HG03060 (cell line): ENCODE results near the gene TRAPPC1.

Source experiments
- ATAC-seq: cut with Tn5 transposase; IDR thresholded peaks from one replicate; pipeline ENCODE4 v1.9.1; 2021; ENCODE audit warnings: low read depth, moderate number of reproducible peaks; ENCODE audit not compliant: unreplicated experiment

The TRAPPC1 gene

DNA sequence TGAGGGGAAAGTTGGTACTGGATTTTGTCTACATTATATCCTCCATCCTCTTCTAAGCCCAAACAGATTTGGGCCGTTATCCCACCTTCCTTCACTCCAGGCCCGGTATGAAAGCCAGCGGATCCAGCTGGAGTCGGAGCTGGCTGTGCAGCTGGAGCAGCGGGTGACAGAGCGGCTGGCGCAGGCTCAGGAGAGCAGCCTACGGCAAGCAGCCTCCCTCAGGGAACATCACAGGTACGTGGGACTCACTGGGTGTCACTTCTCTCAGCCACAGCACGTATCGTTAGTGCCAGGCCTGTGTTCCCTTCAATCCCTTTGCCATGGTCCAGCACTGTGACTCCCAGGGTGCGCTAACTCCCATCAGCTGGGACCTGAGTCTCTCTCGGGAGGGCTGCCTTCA is 11.5 kb upstream of the TRAPPC1 start:
- no peak for ATAC-seq

GRCh38 chr17:7940743-7941142 is 9.0 kb upstream of the TRAPPC1 start:
- ATAC-seq, result no peak

DNA sequence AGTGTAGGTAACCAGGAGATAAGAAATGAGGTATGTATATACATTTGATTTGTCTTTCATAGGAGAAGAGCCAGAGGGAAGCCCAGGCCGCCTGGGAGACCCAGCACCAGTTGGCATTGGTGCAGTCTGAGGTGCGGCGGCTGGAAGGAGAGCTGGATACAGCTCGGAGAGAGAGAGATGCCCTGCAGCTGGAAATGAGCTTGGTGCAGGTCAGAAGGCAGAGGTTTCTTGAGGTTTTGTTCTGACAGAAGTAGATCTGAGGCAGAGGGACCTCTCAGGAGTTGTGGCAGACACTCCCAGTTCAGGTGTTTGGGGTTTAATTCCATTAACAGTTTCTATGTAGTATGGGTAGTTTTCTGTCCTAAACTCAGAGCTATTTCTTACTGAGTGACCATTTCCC is 8.3 kb upstream of the TRAPPC1 start:
- no peak for ATAC-seq

DNA sequence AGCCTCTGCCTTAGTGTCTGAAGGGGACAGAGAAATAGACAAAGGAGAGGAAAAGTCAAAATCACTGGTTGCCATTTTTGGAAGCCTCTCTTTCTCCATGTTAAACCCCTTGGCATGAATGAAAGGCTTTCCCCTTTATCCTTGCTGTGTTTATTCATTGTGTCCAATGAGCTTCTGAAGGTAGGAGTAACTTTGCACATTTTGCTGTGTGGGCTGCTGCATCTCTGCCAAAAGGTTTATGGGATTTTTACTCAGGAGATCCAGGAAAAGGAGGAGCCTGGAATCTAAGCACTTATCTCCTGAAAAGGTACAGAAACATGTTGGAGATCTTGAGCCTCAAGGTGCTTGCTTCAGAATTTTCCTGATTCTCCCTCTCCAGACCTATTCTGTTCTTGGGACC is 4.1 kb upstream of the TRAPPC1 start:
- ATAC-seq, result no peak

DNA sequence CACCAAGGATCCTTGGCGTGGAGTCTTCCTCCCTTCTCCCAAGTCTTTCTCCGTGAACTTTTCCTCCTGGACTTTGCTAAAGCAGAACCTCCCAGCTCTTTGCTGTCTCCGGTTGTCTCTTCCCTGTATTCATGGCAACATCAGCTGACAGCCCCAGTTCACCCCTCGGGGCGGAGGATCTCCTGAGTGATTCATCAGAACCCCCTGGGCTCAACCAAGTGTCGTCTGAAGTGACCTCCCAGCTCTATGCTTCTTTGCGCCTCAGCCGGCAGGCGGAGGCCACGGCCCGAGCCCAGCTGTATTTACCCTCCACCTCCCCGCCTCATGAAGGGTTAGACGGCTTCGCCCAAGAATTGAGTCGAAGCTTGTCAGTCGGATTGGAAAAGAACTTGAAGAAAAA is 1.2 kb upstream of the TRAPPC1 start:
- ATAC-seq, result no peak

DNA sequence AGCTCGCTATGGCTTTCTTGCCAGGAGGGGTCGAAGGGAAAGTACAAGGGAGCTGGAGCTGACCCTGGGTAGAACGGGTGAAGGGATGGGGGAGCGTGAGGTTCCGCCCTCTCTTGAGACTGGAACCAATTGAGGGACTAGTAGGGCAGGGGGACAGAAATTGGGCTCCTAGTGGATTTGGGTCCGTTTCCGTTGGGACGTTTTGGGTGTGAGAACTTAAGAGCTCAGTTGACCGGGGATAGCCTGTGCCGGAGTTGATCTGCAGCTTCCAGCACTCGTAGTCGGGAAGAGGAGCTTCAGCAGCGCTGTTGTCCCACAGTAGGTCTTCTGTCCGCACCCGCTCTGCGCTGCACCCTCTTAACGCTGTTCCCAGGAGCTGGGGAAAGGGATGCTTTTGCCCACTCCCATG is 741 bp upstream of the TRAPPC1 start:
- ATAC-seq, result no peak

DNA sequence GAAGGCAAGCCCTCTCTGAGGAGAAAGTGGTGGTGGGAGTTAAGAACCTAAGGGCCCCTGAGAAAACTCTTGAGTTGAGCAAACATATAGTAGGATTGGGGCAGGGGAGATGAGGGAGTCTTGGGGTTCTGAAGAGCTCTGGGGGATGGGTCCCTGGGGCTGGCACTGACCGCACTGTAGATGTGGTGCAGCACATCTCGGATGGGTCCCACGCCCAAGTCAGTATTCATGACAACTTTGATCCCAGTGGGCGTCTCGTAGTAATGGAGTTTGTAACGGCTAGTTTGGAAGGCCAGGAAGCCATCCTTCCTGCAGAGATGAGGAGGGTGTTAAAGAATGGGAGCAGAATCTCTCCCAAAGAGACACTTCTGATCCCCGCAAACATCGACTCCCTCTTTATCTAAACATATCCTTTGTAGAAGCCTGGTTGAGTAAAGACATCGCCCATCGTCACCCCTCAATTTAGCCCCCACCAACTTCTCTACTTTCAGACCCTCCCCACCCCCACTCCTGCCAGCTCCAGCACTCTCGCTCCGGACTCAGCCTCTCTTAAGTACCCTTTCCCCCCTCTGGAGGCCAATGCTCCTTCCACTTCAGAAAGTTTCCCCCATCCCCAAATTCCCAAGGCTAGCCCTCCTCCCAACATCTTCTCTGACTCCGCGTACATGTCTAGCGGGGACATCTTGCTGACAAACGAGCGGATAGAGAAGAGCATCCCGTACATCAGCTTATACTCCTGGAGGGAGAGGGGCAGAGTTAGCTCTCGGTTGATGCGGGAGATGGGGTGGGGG is 710 bp downstream of the TRAPPC1 start:
- no peak for ATAC-seq

DNA sequence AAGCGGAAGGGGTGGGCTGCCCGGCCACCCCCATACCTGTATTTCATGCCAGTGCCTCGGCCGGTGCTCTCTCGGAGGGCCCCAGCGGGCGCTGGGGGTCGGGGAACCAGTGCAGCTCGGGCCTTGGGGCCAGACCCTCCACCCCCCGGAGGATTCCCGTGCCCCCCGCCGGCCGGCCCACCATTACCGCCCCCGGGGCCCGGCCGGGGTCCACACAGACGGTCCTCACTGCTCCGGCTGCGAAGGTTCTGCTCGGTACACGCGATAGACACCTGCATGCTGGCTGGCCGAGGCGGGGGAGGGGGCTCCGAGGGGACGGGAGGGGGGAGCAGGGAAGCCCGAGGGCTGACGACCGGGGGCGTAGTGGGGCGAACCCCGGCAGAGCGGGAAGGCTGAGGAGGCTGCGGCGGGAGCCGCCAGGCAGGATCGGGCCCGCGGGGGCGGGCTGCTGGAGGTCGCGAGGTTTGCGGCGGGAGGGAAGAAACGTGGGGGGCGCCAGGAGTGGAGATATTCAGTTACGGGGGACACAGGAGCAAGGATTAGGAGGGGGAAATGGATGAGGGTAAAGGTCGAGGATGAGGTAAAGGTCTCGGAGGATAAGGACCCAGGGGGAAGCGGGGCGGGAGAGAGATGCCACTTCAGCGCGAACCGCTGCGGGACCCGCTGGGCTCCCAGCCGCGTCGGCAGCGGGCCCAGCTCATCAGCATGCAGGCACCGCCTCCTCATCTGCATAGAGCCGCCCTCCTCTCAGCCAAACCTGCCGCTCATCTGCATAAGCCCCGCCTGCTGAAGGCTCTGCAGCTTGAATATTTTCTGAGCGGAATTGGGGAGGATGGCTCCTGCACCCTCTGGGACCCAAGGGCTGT is 2.4 kb downstream of the TRAPPC1 start, which contains the start of gene KCNAB3:
Gene KCNAB3, minus strand, starts transcription at position 699 of the 866 bp plus-strand sequence. Its CDS starts 421 bp downstream, at position 278.
- ATAC-seq, result no peak

DNA sequence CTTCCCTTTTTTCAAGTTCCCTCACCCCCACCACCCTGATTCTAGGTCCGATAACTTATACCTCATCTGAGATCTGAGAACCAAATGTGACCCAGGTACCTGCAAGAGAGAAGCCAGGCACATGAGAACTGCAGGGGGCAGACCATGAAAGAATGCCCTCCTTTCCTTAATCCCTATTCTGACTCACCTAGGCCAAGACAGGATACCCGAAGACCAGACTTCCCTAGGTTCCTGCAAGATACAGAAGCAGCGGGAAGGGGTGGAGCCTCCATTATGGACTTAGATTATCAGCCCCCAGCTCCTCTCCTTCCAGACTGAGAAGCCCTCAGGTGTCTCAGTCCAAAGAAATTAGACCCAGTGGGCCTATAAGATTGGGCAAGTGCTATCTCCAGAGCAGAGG is 4.2 kb downstream of the TRAPPC1 start:
- ATAC-seq, result no peak

DNA sequence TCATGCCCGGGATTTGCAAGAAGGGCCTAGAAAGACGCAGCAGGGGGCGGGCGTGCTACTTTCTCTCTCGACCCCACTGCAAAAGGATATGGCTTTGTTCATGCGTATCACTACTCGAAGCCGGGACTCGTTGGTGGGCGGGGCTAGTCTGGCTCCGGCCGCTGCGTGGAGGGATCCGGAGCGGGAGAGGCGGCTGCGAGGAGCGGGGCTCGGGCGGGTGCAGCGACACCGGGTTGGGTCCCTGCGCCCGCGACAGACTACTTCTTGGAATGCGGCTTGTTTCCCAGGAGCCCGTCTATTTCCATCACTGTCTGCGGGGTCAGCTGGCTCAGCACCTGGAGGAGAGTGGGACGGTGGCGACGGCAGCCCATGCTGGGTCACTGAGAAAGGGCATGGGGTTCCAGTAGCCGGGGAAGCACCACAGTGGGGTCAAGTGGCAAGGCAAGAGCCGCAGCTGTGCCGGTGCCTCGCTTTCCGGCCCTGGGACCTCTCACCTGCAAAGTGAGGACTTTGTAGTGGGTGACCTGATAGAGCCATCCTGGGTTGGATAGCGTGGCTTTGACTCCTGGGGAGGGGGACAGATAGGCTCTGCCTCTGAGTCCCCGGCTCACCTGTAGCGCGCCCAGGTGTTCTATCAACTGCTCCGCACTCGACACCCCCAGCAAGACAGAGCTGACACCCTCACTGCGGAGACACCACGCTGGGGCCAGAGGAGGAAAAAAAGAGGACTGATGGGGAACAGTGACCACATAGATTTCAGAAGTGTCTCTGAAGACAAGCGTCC is 8.7 kb downstream of the TRAPPC1 start:
- no peak for ATAC-seq

- no peak for ATAC-seq
Measured at GRCh38 chr17:7922269-7922844, 9.4 kb downstream of the TRAPPC1 start.

DNA sequence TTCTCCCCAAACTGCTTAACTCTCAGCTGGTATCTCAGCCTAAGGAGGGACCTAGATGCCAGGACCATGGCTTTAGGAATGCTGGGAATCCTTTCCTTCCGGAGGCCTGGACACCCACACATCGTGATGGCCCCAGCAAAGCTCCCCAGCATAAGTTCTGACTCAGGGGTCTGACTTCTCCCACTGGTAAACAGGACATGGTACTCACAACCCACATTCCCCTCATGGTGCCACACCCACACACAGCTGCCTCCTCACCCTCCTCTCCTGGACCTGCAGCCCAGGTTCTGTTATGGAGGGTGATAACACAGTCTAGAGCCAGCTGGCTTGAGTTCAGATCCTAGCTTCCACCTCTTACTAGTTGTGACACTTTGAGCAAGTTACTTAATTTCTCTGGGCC is 14.9 kb downstream of the TRAPPC1 start:
- no peak for ATAC-seq

DNA sequence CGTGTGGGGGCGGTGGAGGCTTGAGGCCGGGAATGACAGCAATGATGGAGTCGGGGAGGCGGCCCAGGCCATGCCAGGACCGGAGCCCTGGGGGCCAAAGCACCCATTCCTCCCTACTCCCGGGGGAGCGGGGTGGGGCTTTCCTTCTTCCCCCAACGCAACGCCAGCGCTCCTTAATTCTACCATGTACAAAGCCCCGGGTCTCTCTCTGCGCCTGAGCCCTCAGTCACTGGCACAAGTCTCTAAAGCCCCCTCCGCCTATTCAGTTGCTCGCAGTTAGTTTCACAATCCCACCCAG is 15.4 kb downstream of the TRAPPC1 start:
- no peak for ATAC-seq

DNA sequence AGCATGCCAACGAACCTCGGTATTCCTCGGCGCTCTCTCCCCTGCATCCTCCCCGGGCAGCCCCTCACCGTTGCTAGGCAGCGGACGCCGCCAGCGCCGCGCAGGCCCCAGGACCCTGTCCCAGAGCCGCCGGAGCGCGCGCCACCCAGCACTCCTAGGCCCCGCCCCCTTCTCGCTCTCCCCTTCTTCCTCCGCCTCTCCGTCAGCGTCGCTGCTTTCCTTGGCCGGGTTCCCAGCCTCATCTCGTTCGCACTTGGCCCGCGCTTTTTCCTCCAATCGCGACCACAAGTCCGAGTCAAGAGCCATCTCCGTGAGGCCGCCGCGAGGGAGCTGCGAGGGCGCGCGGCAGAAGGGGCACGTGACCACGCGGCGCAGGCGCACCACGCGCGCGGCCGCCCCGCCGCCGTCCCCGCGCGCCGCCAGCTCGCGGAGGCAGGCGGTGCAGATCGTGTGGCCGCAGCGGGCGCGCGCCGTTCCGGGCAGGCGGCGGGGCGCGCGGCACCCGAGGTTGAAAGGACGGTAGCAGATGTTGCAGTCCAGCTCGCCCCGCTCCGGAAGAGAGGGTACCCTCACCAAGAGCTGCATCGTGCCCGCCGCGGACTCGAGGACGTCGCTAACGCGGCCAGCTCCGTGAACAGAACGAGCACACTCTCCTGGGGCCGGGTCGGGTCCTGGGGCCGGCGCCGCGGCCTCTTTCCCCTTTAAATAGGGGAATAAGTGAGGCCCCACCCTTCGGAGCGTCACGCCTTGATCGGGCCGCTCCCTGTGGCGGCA is 15.9 kb downstream of the TRAPPC1 start, which contains the start of gene RNF227:
Gene RNF227, minus strand, starts transcription at position 679 of the 774 bp plus-strand sequence. Its CDS starts 94 bp downstream, at position 585.
- peak; percentile 50 for ATAC-seq

GRCh38 chr17:7915179-7915610 is 16.6 kb downstream of the TRAPPC1 start:
- ATAC-seq, result no peak

DNA sequence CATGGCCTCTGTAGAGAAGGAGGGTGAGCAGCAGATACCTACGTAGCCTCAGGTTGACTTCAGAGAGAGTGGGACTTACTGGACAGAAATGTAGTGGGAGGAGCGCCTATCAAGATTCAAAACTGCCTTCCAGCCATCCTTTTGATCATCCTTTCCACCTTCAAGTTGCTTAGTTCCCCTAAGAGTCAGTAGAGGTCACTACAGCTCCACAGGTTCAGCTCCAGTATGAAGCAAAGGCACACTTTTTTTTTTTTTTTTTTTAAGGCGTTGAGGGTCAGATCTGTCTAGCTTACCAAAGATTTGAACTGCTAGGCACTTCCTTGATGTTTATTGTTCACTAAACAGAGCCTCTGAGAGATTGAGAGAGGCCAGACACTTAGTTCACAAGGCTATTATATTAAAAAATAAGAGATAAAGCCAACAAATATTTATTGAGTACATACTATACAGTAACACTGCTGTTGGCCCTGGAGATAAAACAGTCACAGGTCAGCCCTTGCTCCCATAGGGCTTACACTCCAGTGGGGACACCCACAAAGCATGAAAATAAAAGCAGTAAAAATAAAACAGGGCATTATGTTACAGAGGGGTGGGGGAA is 18.7 kb downstream of the TRAPPC1 start:
- ATAC-seq, result no peak

- no peak for ATAC-seq
Measured at GRCh38 chr17:7911116-7911515, 20.6 kb downstream of the TRAPPC1 start.

- ATAC-seq, result no peak
Measured at GRCh38 chr17:7910711-7911110, 21.0 kb downstream of the TRAPPC1 start.

- ATAC-seq, result no peak
Measured at GRCh38 chr17:7910281-7910680, 21.5 kb downstream of the TRAPPC1 start.
